HG02610 (cell line): ENCODE measurements around the gene IGF1.
A peak's percentile ranks its signal among the peaks of the same experiment; 100 is the strongest.

ENCODE experiments used
- ATAC-seq: cut with Tn5 transposase; IDR thresholded peaks from one replicate; pipeline ENCODE4 v1.9.1; 2021; ENCODE audit warnings: mild to moderate bottlenecking, moderate library complexity; ENCODE audit not compliant: unreplicated experiment

The IGF1 gene

DNA sequence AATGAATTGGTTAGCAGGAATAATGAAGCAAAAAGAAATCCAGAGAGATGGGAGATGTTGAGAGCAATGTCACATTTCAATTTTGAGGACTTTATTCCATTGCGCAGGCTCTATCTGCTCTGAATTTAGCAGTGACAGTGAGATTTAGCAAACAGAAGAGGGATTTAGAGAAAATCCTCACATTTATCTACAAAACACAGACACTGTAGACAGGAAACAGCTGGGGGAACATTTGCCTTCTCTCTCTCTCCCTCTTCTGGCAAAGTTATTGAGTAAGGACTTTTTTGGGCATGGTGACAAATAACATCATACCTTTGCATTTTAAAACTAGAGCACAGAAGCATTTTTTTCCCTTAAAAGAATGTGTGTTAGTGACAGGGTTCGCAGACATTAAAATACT lies at the start of gene IGF1:
Gene IGF1, minus strand, starts transcription at position 158 of the 400 bp plus-strand sequence. CDS start 182 bp downstream, outside the sequence.
- no peak for ATAC-seq

DNA sequence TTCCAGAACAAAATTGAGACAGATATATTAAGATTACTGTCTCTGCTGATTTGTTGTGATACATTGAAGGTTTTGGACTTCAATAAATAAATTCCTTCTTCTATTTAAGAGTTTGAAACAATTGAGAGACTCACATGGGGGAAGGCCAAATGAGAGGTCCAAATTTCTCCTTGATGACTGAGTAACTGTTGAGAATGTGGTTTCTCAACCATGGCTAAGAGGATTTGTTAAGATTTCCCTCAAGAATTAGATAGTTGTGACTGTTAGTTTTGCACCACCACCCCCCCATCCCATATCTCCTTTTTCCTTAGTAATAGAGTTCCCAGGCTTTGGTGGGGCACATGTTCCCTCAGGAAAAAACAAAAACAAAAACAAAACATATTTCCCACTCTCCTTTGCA lies 47.7 kb upstream of the IGF1 start:
- ATAC-seq, result no peak

DNA sequence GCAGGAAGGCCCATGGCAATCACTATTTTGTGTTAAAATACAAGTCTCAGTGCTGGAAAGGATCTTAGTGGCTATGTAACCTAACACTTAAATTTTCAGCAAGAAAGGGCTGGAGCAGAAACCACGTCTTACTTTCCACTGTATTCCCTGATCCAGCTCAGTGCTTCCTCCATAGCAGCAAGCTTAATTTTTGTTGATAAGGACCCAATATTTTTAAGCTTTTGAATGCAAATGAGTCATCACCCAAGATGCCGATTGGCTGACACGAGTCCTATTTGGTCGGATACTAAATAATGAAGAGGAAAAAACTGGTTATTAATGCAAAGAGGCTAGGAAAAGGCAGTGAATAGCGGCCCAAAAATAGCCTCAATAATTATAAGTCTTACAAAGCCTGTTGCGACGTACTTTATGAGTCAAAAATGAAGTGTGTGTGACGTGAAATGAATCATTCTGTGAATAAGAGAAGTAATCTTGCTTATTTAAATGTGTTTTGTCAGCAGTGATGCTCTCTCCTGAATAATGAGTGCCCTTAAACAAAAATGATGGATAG lies 46.9 kb upstream of the IGF1 start:
- no peak for ATAC-seq

DNA sequence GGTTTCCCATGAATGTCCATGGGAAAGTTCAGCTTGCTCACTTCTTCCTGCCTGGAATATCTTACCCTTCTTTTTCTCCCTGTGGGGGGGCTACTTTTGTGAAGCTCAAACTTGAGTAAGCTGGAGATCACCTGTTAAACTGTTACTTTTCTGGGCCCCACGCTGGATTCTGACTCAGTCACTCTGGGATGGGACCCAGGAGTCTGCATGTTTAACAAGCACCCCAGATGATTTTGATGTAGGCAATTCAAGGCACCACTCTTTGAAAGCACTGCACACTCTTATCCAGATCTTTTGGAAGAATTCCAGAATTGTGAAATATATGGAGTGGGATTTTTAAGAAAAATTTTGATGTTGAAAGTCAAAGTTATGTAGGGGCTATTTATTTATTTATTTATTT lies 46.3 kb upstream of the IGF1 start:
- ATAC-seq, result no peak

DNA sequence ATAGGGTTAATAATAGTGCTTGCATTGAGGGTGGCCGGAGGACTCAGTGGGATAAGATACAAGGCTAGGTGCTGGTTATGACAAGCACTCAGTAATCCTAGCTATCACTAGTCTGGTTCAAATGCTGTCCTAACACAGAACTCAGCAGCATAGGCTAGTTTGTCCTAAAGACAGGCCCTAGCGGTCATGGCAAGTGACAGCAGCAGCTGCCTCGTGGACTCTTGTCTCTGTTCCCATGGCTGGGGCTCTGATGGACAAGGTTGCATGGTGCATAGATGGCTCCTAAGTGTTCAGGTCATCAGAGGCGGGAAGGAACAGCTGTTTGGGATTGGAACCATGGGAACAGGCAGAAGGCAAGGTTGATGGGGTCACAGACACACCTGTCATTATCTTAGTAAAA lies 42.4 kb upstream of the IGF1 start:
- ATAC-seq, result no peak

DNA sequence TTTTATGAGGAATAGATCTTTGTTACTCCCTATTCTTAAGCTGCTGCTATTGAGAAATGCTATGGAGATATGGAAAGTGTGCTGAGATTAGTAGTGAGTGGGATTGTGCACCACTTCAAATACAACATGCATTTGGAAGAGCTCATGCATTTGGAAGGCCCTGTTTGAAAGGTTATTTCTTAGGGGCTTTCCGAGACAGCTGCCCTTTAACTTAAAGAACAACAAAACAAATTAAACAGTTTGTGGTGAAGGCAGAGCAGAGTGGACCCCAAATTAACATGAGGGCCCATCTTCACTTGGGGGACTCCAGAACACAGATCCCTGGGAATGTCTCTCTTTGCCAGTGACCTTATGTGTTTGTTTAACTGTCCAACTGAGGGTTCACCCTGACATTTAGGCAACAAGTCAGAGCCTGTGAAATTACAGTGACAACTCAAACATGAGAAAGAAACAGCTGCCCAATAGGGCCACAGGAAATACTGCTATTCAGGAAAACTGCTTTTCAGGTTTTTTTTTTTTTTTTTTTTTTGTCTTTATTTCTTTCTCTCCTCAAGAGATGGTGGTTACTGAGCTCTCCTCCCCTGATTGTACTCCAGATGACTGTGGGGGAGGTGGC lies 41.4 kb upstream of the IGF1 start:
- no peak for ATAC-seq

DNA sequence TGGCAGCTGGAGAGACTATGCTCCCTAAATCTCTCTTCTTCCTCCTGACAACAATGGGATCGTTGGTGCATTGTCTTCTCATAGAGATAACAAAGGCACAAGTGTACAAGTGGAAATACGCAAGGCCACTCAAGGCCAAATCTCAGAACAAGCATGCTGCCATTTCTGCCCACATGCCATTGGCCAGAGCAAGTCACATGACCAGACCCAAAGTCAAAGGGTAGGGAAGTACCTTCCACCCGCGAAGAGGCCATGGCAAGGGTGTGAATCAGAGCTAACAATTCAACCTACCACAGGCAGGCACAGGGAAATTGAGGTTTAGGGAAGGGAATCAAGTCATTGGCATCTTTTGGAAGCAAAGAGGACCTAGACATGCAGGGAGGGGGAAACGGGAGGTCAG lies 38.5 kb upstream of the IGF1 start:
- ATAC-seq, result no peak

DNA sequence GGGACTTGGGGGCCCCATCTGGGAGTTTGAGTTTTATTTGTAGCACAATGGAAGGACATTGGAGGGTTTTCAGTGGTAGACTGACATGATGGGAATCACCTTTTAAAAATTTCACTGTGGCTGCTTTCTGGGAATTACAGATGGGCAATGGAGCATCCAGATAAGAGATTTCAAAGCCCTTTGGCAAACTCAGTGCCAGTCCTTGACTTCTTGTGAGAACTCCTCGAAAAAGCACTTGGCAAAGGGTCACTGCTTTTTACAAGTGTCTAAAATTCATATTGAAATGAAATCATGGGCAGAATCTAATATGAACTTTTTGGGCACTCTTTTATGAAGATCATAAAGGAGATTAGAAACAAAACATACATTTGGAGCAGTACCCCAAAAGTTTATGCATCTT lies 34.3 kb upstream of the IGF1 start:
- no peak for ATAC-seq

GRCh38 chr12:102513739-102514138 lies 33.4 kb upstream of the IGF1 start:
- no peak for ATAC-seq

DNA sequence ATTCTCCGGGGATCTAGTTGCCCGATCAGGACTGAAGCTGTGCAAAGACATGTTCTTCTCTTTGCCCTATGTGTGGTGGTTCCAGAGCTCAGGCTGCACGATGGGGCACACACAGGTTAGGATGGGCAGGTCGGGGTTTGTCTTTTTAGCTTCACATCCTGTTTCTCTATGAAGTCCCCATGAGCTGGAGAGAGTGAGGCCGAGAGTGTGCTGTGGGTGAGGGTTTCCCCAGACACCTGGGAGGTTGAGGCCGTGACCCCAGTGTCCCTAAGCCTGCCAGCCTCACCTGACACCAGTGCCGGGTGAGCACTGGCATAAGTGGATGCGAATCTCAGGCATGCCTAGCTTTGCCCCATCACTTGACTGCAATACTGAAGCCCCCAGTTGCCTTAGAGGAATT lies 32.9 kb upstream of the IGF1 start:
- peak; percentile 64 for ATAC-seq

DNA sequence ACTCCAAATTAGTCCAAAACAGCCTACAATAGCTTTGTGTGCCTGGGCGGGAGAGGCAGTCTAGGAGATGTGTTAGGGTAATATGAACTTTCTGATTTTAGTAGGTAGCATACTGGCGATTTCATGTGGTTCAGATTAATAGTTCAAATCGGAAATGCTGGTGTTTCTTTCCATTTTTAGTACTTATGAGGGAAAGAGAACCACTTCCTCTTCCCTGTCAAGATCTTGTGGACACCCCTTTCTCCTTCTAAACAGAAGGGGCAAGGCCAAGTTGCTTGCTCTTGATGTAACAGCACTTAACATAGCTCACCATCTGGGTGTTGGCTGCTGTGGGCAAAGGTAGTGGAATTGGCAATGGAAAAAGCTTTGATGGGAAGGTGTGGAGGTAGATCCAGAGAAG lies 32.2 kb upstream of the IGF1 start:
- no peak for ATAC-seq

- ATAC-seq, result no peak
Observed at GRCh38 chr12:102511575-102511974, 31.2 kb upstream of the IGF1 start.

DNA sequence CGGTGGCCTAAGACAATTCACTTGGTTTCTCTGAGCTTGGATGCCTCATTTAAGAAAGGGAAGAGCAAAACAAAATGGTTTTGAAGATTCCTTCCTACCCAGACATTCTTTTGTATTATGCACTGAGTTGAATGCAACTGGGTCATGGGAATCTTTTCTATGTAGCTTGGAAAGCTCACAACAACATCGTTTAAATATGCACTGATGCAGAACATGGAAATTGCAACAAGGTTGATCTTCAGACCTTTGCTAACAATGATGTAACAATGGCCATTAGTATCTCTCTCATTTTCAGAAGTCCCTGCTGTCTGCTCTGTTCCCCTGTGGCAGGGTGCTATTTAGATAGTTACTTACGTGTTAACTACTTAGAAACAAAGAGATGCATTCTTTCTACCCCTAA lies 30.1 kb upstream of the IGF1 start:
- ATAC-seq, result no peak

DNA sequence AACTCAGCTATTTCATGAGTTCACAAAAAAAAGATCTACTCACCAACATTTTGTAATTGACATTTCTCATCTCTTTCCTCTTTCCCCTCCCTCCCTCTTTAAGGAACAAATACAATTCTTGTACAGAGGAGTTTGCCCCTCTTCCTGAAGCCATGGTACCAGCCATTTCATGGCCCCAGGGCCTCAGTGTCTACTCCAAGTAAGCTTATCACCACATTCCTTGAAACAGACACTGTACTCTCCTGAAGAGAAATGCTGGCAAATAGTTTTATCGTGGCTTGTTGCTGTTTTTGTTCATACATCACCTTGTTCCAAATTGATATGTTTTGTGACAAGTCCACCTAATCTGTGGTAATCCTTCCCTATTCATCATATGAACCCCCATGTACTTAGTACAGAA lies 29.7 kb upstream of the IGF1 start:
- ATAC-seq, result no peak

GRCh38 chr12:102509123-102509626 lies 28.8 kb upstream of the IGF1 start:
- ATAC-seq, result no peak

DNA sequence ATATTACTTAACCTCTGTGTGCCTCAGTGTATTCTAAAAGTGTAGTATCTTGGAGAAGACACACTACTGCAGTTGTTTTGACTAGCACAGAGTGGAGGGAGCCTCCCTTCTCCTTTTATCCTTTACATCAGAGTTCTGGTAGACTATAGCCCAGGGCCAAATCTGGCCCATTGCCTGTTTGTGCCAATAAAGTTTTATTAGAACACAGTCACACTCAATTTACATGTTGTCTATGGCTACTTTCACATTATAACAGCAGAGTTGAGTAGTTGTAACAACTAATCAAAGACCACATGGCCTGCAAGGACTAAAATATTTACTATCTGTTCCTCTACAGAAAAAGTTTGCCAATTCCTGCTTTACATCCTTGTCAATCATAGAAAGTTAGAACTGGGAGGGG lies 27.7 kb upstream of the IGF1 start:
- no peak for ATAC-seq

DNA sequence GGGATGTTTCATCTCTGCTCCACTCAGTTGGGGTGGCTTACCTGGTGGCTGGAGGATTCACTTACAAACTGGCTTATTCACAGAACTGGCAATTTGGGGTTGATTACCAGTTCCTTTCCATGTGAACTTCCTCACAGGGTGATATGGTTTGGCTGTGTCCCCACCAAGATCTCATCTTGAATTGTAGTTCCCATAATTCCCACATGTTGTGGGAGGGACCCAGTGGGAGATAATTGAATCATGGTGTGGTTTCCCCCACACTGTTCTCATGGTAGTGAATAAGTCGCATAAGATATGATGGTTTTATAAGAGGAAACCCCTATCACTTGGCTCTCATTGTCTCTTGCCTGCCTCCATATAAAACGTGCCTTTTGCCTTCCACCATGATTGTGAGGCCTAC lies 26.9 kb upstream of the IGF1 start:
- no peak for ATAC-seq

DNA sequence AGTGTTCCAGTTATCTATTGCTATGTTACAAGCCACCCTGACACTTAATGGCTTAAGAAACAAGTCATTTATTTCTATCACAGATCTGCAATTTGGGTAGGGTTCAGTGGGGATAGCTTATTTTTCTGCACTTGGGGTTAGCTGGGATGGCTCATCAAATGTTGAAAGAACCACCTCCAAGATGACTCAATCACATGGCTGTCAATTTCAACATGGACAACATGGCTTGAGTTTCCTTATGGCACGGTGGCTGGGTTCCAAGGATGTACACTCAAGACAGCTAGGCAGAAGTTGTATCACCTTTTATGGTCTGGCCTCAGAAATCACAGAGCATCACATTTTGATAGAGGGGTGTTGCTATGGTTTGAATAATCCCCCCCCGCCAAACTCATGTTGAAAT lies 24.5 kb upstream of the IGF1 start:
- ATAC-seq, result no peak

DNA sequence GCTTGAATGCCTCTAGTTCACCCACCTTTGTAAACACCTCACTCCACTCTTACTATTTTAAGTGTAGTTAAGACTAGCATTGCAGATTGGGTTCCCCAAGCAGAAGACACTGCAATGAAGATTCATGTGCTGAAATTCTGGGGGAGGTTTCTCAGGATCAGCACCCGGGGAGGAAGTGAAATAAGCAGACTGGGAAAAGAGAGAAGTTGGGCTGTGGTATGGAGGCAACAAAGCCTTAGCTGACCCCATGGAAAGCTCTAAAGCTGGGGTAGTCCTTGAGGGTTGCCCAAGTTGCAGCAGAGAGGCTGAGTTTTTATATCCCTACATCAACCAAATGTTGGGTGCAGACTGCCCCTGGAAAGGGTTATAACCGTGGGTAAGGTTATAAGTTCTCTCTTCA lies 23.9 kb upstream of the IGF1 start:
- no peak for ATAC-seq

GRCh38 chr12:102503831-102504230 lies 23.5 kb upstream of the IGF1 start:
- no peak for ATAC-seq

DNA sequence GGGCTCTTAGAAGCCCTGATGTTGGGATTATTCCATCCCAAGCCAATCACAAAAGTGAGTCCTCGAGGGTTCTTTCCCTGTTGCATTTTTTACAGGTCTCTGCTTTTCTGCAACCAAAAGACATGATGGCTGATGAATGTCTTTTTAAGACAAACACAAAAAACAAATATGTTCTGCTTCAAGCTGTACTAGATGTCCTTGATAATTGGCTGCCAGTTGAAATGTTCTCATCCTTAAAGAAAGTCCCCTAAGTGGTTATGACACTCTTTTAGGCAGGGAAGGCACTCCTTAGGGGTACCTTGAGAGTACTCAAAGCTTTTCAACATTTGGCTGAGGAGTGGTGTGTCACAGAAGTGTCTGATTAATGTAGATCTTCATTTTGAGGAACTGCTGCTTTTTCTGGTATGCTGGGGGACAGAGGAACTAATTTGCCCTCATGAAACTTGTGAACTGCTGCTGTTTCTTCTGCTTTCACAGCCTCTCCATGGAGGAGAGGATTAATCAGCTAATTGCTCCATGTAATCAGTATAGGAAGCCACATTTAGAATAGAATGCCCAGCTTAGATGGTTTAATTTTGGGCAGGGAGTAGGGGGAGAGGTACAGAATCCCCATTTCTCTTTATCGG lies 22.8 kb upstream of the IGF1 start:
- ATAC-seq, result peak; percentile 56

GRCh38 chr12:102501773-102502172 lies 21.4 kb upstream of the IGF1 start:
- ATAC-seq, result no peak

- ATAC-seq, result peak; percentile 49
Observed at GRCh38 chr12:102498471-102498870, 18.1 kb upstream of the IGF1 start.
